Sciatic nerve (tissue), 2 donors: ENCODE measurements around the gene LINC01488. TPM values are rescaled to one million over a fixed set of nuclear protein-coding genes. Genes with fewer than 3 reads are reported as not detected.

Experiments
- ATAC-seq: fragments of 200-7000 bp; cut with Tn5 transposase; one replicate; pipeline ENCODE4 v1.9.1; 2020; ENCODE audit warnings: mild to moderate bottlenecking, moderate library complexity
- DNase-seq: peaks from one replicate; pipeline ENCODE4 v3.0.0-alpha.2; 2020; ENCODE audit warnings: low spot score
- intact Hi-C: fragments of 100-400 bp; cut with DNase I; formaldehyde crosslinking; loops from one replicate; pipeline ENCODE4 v1.14.2; 2022
- total RNA-seq: library from RNA; stranded (reverse); fragmentation: NEBNext Ultra II Directional; extraction: Animal tissue kit (Norgen Biotek cat#: 25700); gene quantifications from one replicate; pipeline ENCODE4 v1.2.1, GENCODE V29; 2021
- donor health status: DM: no; HTN: no; CAD: no.
- donor health status: DM: no; HTN: no; CAD: no.

LINC01488 gene
- total RNA-seq, 1 donor from 2014 or later, result not detected

DNA sequence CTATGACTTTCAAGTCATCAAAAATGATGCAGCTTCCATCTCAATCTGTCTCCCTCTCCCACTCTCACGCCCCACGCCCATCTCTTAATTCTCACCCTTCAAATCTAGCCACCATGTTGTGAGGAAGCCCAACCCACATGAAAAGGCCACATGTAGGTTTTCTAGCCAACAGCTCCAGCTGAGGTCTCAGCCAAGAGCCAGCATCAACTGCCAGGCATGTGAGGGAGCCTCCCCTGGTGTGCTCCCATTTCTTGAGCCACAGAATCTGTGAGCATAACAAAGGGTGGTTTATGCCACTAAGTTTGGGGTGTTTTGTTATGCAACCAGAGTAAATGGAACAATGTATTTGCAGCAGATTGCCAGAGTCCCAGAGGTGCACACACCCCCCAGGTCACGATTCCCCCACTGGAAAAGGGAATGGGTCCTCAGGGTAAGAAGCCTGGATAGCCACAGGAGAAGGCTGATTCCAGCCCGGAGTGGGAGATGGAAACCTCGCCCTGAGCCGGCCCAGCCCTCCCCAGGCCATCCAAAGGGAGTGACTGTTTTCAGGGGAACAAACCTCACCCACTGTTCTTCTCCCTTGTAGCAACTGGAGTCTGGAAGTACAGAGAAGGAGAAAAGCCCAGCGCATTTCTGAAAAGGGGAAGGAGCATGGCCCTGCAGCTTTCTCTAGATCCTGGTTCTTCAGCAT lies 20.0 kb upstream of the LINC01488 start:
- intact Hi-C loops, result no loop called here
- ATAC-seq (no peak), DNase-seq (no peak)

GRCh38 chr11:69462106-69462951 lies 19.1 kb upstream of the LINC01488 start:
- intact Hi-C loops, result no loop called here
- peak; percentile 62 for ATAC-seq
- no peak for DNase-seq

DNA sequence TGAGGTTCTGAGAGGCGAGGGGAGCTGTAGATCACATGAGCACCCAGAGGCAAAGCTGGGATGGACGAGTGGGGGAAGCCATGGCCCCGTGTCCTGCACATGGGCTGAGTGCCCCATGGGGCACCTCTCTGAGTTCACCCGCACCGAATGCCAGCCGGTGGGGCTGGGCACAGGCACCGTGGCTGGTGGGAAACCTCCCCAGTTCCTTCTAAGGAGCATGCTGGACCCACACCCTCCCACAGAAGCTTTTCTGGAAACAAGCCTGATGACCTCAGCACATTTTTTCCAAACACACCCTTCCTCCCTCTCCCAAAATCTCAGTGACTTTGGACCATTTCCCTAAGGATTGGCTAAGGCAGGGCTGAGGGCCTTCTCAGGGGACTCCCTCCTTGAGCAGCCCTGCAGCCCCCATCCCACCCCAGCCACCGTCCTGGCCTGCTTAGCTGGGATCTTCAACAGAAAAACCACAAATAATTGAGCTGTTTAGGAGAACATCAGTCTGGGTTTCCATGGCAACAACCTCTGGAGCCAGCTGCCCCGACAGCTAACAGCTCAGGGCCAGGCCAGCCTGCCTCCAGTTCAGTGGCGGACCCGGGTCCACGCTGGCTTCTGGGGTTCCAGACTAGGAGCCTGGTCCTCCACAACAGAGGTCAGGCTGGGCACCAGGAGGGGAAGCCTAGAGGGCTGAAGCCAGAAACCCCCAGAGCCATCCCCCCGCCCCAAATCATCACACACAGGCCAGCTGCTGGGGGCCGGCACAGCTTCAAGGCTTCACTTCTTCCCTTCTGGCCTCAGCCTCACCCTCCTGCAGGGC lies 18.1 kb upstream of the LINC01488 start:
- no peak for DNase-seq
- intact Hi-C loops, result no loop called here

GRCh38 chr11:69463995-69464960 lies 17.2 kb upstream of the LINC01488 start:
- ATAC-seq, result no peak

More for the DNA sequence above, 18.1 kb upstream of the LINC01488 start:
- peak; percentile 89 for ATAC-seq

GRCh38 chr11:69465236-69466000 lies 16.0 kb upstream of the LINC01488 start:
- no peak for ATAC-seq
- intact Hi-C loops, result no loop called here
- DNase-seq, result no peak

More at GRCh38 chr11:69463995-69464960, 17.2 kb upstream of the LINC01488 start:
- intact Hi-C loops, result no loop called here
- DNase-seq, result no peak

- intact Hi-C loops, result no loop called here
- DNase-seq (no peak), ATAC-seq (no peak)
Observed at GRCh38 chr11:69466039-69466438, 15.4 kb upstream of the LINC01488 start.

DNA sequence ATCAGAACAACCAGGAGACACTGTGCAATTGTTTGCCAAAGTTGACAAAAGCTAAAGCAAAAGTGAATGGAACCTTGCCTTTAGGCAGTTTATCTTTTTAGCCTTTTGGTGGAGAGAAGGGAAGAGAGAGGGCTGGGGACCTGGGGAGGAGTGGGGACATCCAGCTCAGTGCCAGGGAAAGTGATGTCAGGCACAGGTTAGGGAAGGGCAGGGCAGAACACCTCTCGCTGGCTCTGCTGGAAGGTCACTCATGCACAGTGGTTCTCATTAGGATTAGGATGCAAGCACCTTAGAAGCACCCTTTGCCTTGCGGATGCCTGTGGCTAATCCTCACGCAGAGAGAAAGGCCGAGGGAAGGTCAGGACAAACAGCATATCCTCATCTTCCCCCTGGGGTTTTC lies 14.3 kb upstream of the LINC01488 start:
- intact Hi-C loops, result no loop called here
- no peak for ATAC-seq
- no peak for DNase-seq

- ATAC-seq, result no peak
- no peak for DNase-seq
- intact Hi-C loops, result no loop called here
Observed at GRCh38 chr11:69467646-69468045, 13.8 kb upstream of the LINC01488 start.

GRCh38 chr11:69468221-69468620 lies 13.2 kb upstream of the LINC01488 start:
- no peak for DNase-seq
- intact Hi-C loops, result no loop called here
- ATAC-seq, result no peak

DNA sequence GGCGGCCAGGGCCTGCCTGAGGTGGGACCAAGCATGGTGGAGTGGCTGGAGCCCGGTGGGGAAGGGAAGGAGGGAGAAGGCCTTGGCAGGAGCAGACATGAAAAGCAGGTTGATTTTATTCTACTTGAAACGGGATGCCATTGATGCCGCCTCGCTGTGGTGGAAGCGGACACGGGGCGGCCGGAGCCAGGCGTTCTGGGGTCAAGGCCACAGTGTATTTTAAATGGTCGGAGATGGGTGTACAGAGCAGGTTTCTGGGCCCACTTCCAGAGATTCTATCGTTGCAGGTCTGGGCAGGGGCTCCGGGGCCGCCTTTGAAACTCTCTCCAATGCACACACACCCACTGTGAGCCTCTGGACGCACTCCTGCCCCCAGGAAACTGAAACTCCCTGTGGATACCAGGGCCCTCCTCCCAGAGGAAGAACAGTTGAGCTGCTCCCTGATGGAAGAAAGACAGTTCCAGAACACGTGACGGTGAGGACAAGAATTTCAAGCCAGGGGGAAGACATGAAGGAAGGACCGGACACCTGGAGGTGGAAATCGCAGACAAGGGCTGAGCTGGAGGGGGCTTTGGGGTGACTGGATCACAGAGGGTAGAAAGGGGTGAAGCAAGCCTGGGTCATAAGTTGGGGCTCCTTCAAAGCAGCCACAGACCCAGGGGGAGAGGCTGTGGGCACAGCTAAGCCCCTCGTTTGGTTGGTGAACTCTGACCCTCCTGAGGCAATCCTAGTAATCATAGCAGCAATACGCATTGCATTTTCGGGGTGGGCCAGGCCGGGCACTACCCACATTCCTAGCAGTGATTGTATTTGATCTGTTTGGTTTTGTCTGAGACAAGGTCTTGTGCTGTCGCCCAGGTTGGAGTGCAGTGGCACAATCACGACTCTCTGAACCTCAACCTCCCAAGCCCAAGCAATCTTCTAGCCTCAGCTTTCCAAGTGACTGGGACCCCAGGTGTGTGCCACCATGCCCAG lies 12.3 kb upstream of the LINC01488 start:
- intact Hi-C loops, result no loop called here
- ATAC-seq, result no peak
- no peak for DNase-seq

DNA sequence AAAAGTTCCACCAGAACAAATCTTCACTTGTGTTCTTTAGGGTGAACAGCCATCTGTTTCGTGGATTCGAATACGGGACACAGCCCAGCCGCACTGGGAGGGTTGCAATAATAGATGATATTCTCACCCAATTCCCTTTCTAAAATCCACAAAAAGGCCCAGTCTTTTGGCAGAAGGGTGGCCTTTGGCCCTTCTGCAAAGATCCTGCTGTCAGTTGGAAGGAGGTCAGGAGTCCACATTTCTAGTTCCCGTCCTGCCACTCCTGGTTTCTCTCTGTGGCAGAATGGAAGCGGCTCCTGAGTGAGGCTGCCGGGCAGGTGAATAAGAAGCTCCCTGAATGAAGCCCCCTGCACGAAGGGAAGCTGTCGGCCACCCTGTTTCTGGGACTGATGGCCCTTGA lies 11.2 kb upstream of the LINC01488 start:
- DNase-seq (no peak), ATAC-seq (no peak)
- intact Hi-C loops, result no loop called here

DNA sequence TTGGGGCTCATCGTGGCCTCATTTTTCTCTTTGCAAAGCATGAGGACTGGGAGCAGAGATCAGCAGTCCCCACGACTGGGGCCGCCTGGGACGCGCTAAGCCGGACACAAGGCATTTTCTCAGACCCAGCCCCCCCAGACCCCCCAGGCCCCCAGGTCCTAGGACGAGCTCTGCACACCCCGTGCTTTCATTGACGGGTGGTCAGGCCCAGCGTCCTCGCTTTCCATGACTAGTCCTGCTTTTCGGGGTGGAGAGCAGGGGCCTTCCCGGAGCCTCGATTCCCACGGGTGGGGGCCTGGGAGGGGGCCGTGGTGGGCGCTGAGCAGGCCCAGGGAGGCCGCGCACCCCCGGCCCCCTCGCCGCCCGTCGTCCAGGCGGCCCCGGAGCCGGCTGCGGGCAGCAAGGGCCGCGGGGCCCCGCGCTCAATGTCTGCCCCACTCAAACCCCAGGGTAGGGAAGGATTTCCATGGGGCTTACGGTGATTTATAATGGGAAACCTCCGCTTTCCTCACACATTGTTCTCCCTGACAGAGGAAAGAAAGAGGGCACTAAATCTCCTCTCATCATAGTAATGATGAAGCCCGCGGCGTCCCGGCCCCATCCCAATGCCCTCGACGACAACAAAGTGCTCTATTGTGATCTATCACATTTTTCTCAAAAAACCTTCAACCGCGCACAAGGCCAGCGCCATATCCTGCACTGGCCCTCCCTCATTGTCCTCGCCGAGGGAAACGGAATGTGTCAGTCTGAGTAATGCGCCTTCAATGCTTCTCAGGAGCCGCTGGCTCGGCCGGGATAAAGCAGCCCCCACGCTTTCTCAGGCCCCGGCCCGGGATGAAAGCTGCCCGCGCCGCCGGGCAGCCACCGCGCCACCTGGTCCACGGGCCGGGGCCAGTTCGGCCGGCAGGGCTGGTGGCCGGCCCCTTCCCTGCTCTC lies 10.4 kb upstream of the LINC01488 start:
- no peak for DNase-seq
- intact Hi-C loops, result no loop called here
- ATAC-seq, result no peak

- no peak for ATAC-seq
- no peak for DNase-seq
- intact Hi-C loops, result no loop called here
Observed at GRCh38 chr11:69471729-69472540, 9.5 kb upstream of the LINC01488 start.

DNA sequence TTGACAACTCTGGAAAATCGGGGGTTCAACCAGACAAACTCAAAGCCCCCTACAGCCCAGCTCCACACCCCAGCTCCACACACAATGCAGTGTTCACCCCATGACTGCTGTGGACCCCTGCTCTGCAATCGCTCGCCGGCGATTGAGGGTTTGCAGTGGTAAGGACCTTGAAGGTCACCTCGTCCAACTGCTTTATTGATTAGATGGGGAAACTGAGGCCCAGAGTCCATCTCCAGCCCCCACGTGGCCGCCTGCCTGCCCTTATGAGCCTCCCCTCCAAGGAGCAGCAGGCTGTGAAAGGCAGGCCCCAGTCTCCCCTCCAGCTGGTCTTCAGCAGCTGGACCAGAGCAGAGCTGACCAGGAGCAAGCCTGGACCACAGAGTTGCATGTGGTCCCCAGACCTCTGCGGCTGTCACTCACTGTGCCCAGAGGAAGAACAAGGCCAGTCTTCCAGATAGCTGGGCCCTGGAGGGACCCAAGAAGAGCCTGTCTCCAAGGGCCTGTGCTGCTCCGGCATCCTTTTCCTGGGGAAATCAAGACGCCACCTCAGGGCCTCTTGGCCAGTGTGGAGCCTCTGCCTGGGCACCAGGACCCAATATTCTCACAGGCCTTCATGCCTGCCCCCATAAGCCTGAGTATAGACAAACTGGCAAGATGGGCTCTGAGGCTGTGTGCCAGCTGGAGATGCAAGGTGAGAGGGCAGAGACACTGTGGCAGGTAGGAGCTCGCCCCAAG lies 8.8 kb upstream of the LINC01488 start:
- intact Hi-C loops, result no loop called here
- ATAC-seq, result no peak
- no peak for DNase-seq
